NCI-H1417 treated with DMSO at 0.1 percent for 48 hours (cell line): ENCODE data around the gene PADI2.

Experiments
- DNase-seq: peaks from one replicate; lab custom pipeline; 2025; lab: John Stamatoyannopoulos, UW

PADI2 gene

GRCh38 chr1:17112496-17113236, 6.6 kb downstream of the PADI2 start:
- DNase-seq = no peak

DNA sequence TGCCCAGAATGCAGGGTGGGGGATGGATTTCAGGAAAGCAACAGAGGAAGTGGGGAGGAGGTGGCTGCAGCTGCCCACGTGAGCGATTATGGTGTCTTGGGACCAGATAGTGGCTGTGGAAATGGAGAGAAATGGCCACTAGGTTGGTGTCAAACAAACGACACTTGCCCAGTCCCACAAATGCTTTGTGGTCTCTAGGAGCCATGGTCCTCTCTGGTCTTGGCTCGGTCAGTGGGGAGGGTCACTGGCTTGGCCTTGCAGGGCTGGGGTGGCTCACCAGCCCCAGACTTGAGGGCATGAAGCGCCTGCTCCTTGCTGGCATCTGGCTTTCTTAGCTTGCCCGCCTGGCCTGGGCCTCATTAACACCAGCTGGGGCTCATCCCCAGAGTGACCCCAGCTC, 7.2 kb downstream of the PADI2 start:
- no peak for DNase-seq

- DNase-seq = no peak
These were observed 8.7 kb downstream of the PADI2 start for GRCh38 chr1:17110555-17110926.

DNA sequence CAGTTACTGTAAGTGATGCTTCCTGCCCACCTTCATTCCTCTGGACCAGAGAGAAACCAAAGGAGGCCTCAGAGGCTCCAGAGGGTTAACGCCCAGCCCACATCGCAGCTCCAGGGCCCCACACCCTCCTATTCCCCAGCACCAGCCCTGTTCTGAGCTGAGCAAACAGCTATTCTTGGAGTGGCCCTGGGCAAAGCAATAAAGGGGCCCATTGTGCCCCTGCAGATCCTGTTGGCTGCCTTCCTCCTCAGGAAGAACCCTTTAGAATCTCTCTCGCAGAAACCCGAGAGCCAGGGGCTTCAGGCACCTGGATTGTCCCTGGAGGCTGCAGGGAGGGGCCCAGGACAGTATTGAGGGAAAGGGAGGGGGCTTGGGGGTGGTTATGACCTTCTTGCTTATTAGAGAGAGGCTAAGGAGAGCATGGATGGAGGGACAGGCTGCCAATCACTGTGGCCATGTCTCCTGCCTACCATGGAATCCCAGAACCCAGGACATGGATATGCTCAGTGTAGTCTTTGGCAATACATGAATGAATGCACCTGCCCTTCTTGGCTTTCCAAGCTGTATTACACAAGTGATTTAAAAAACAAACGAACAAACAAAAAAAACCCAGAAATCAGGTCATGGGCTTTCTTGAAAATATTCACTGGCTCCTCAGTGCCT, 9.2 kb downstream of the PADI2 start:
- DNase-seq = no peak

DNA sequence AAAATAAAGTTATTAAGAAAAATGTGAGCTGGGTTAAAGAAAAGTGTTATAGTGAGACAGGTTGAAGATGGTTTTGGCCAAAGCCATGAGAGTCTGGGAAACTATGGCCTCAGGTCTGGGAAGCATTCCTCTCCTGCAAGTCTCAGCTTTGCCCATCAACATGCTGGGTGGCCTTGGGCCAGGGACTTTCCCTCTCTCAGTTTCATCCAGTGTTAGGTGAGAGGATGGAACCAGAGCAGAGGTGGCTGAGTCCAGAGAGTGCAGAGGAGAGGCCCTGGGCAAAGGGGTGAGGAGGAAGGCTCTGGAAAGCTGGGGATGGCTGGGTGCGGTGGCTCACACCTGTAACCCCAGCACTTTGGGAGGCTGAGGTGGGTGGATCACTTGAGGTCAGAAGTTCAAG, 10.5 kb downstream of the PADI2 start:
- DNase-seq = no peak

- no peak for DNase-seq
These were observed 10.9 kb downstream of the PADI2 start for GRCh38 chr1:17108360-17108759.

DNA sequence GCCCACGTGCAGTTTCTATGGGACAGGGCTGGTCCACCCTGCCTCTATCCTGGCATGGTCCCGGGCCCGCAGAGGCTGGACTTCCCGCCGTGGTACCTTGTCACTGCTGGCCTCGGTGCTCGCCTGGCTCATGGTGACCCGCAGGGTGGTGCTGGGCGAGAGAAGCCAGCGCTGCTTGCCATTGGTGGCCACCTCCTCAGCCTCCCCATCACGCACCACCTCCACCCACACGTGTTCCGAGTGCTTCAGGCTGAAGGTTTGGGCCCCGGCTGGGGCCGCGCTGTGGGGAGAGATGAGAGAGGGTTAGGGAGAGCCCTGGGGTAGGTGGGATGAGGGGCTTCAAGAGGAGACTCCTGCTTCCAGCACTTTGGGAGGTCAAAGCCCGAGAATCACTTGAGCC, 14.5 kb downstream of the PADI2 start:
- no peak for DNase-seq

DNA sequence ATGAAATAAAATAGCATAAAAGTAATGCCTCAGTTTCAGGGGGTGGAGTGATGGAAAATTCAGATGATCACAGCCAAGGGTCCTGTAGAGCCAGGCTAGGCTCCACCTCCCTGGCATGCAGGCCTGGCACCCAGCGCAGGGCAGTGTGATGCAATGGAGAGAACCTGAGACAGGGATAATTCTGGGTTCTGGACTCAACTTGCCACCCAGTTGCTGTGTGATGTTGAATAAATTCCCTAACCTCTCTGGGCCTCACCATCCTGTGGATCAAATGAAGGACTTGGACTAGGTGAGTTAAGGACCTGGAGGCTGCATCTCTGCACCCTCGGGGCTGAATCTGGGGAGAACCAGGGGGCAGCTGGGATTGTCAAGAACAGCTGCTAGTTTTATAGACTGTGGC, 17.0 kb downstream of the PADI2 start:
- no peak for DNase-seq

DNA sequence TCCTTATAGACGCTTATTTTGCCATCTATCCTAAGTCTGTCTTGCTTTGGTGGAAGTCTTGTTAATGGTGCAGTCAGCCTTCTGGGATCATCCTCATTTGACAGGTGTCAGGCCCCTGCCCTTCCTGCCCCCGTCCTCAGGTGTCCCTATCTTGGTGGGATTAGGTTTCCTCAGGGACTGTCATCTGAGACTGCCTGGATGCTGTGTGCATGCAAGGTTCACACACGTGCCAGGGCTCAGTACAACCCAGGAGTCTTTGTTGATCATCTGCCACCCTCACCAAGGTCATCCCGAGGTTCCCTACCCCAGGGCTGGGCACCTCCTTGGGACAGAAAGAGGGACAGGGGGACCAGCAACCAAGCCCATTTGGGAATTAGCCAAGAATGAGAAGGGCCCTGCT, 18.0 kb downstream of the PADI2 start:
- DNase-seq = no peak

DNA sequence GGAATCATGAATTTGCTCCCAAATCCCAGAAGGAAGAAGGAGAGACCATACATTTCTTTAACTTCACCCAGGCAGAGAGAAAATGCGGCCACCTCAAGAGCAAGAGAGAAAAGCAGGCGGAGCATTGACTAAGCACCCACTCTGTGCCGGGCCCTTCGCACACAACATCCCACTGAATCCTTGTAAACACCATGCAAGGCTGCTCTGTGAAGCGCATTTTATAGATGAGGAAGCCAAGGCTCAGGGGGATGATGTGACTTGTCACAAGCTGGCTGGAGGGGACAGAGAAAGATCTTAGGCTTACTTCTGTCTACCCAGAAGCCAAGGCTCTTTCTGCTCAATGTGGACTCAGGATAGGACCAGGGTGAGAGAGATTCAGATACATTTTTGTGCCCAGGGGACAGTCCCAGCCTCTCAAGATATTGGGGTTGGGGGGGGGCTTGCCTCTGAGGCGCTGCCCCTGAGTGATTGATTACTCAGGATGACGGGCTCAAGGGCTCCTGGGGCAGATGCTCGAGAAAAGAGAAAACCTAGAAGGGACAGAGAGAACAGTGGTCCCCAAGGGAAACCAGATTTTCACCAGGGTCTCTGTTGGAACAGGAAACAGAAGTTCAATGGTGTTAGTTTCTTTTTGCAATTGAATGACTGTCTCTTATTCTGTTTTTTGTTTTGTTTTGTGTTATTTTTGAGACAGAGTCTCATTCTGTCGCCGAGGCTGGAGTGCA, 19.5 kb downstream of the PADI2 start:
- DNase-seq = no peak

- DNase-seq = no peak
These were observed 20.6 kb downstream of the PADI2 start for GRCh38 chr1:17098446-17099317.

GRCh38 chr1:17097787-17098186, 21.5 kb downstream of the PADI2 start:
- no peak for DNase-seq

- no peak for DNase-seq
These were observed 22.1 kb downstream of the PADI2 start for GRCh38 chr1:17097147-17097546.

DNA sequence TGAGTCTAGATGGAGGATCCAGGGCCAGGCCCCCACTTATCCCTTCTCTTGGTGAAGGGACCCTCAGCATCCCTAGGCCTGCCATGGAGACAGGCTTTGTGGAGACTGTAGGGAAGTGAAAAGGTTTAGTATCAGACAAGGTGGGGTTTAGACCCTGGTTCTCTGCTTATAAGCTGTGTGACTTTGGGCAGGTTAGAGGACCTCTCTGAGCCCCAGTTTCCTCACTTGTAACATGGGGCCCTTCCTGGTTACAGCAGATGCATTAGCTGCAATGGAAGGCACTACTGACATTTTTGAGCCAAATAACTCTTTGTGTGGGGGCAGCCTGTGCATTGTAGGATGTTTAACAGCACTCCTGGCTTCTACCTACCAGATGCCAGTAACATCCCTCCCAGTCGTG, 22.7 kb downstream of the PADI2 start:
- DNase-seq = no peak

DNA sequence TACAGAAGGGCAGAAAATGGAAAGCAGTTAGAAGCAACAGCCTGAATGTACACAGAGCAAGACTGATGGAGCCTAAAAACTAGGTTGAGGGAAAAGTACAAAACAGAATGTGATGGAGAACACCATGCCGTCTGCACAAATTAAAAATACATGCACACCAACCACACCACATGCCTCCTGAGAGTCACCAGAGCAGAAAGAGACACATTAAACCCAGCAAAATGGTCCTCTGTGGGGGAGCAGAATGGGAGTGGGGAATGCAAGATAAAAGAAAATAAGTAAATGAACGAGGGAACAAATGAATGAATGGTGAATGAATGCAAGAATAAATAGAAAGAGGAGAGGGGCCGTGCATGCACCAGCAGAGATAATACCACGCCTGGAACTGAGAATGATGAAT, 24.1 kb downstream of the PADI2 start:
- DNase-seq = no peak

DNA sequence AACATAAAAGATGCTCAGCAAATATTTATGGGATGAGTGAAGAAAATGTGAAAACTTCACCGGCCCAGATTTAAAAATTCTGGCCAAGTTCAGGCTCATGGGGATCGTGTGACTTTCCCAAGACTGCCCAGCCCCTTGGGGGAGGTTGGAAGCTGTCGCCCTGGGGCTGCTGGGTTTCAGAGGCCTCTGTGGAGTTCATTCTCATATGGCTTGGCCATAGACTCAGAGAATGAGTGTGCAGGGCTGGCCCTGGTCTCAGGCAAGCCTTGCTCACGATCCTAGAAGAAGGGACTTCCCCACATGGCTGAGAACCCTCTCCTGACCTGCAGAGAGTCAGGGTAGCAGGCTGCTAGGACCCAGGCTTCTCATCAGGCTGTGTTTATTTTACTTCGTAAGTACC, 24.6 kb downstream of the PADI2 start:
- no peak for DNase-seq

GRCh38 chr1:17093822-17094393, 25.3 kb downstream of the PADI2 start:
- DNase-seq = no peak

DNA sequence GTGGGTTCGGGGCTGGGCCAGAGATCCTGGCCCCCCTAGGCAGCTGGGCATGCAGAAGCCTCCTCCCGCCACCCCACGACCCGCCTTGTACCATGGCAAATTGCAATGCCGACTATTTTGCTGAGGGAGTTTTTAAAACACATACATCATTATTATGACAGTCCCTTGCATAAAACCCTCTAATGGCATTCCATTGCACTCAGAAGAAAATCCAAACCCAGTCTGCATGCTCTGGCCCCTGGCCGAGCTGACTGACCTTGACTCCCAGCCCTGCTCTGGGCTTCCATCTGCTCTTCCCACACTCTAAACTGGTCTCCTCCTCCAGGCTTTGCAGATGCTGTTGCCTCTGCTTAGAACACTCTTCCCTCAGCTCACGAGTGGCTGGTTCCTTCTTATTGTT, 28.0 kb downstream of the PADI2 start:
- DNase-seq = no peak

DNA sequence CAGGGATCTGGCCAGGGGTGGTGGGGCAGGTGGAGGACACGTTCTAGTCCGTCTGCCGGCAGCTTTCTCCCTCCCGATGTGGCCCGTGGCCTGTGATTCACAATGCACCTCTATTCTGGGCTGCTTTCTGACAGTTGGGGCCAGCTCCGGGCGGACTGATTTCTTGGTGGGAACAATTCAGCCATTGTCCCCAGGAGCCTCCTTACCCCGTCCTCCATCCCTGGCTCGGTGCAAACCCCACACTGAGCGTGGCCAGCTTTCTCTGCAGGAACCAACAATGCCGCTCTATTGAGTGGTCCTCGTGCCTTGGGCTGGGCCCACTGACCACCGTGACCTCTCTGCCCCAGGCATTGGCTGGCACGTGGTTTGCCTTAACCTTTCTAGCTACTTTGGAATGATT, 29.7 kb downstream of the PADI2 start:
- no peak for DNase-seq

- DNase-seq = no peak
These were observed 32.5 kb downstream of the PADI2 start for GRCh38 chr1:17086751-17087150.

GRCh38 chr1:17084787-17085186, 34.5 kb downstream of the PADI2 start:
- DNase-seq = no peak

DNA sequence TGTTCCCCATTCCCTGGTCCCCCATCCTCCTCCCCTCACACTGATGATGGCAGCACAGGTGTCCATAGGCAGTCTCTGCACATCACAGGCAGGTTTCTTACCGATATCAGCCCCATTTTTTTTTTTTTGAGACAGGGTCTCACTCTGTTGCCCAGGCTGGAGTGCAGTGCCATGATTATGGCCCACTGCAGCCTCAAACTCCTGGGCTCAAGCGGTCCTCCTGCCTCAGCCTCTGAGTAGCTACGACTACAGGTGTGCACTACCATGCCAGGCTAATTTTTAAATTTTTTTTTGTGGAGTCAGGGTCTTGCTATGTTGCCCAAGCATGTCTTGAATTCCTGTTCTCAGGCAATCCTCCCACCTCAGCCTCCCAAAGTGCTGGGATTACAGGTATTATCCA, 36.5 kb downstream of the PADI2 start:
- DNase-seq = no peak
